ENCODE data around the gene OGDHL. TPM values are rescaled to one million over a fixed set of nuclear protein-coding genes. Genes with fewer than 3 reads are reported as not detected.

OGDHL gene
- total RNA-seq, 1 donor from 2014 or later = 3.7 TPM

- H3K27me3 Mint-ChIP-seq (ENCODE audit: low read depth) = no peaks in the 10 kb centered on the region
- H3K4me3 Mint-ChIP-seq (ENCODE audit: low read depth) = no peak overlapping the region
- H3K9me3 Mint-ChIP-seq = no peaks in the 10 kb centered on the region
- DNase-seq (ENCODE audit: low spot score) = no peak
- no peak overlapping the region for H3K27ac Mint-ChIP-seq
- intact Hi-C loops (cut with micrococcal nuclease) = no loop called here
- no peaks in the 10 kb centered on the region for H3K4me1 Mint-ChIP-seq (ENCODE audit: low read depth)
- no peaks in the 10 kb centered on the region for H3K36me3 Mint-ChIP-seq (ENCODE audit: low read depth)
Observed at GRCh38 chr10:49751636-49752510, 10.2 kb downstream of the OGDHL start.

- Mint-ChIP-seq H3K27me3 (ENCODE audit: low read depth) (no peaks in the 10 kb centered on the region), H3K27ac (no peak overlapping the region), H3K36me3 (ENCODE audit: low read depth) (no peaks in the 10 kb centered on the region), H3K9me3 (no peaks in the 10 kb centered on the region), H3K4me3 (ENCODE audit: low read depth) (no peak overlapping the region), H3K4me1 (ENCODE audit: low read depth) (no peaks in the 10 kb centered on the region)
- intact Hi-C loops (cut with micrococcal nuclease) = no loop called here
- DNase-seq (ENCODE audit: low spot score) = no peak
Observed at GRCh38 chr10:49751216-49751615, 10.9 kb downstream of the OGDHL start.

- Mint-ChIP-seq H3K27ac (no peak overlapping the region), H3K9me3 (no peaks in the 10 kb centered on the region), H3K36me3 (ENCODE audit: low read depth) (no peaks in the 10 kb centered on the region), H3K27me3 (ENCODE audit: low read depth) (no peaks in the 10 kb centered on the region), H3K4me3 (ENCODE audit: low read depth) (no peak overlapping the region), H3K4me1 (ENCODE audit: low read depth) (no peaks in the 10 kb centered on the region)
- intact Hi-C loops (cut with micrococcal nuclease) = no loop called here
- no peak for DNase-seq (ENCODE audit: low spot score)
Observed at GRCh38 chr10:49750546-49750945, 11.6 kb downstream of the OGDHL start.

DNA sequence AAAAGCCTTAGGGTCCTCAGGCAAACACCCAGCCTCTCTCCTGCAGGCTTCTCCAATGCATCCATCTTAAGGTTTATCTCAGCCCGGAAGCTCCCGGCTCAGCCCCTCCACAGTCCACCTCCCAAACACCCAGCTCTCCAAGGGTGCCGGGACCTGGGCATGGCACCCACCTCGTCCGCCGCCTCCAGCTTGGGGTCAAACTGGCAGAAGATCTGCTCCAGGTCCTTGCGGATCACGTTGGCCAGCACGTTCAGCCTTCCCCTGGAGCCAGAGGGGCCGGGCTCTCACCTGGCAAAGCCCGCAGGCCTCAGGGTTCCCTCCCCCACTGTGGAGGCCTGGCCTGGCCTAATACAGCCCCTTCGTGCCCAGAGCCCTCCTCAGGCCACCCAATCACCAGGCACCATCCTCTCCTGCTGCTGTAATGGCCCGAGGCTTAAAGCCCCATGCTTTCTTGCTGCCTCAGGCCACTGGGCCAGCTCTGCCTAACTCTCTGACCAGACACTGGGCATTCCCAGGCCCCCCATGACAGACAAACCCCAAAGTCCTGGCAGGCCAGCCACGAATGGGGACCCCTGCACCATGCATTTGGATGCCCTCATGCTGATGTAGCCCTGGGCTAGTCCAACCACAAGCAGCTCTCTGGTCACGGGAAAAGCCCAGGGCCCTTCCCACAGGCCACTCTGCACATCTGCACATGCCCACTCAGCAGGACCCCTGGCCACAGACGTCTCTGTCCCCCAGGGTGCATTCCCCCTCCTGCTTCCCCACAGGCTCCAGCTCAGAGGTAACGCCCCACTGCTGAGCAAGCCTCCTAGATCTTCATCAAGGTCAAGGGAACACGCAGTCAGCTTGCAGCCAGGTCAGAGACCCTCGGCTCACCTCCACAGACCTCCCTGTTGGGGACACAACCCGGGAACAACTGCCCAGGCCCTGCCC, 12.3 kb downstream of the OGDHL start:
- no peaks in the 10 kb centered on the region for H3K36me3 Mint-ChIP-seq (ENCODE audit: low read depth)

GRCh38 chr10:49749144-49749543, 13.0 kb downstream of the OGDHL start:
- intact Hi-C loops (cut with micrococcal nuclease) = no loop called here
- no peak for DNase-seq (ENCODE audit: low spot score)
- H3K4me1 Mint-ChIP-seq (ENCODE audit: low read depth) = no peaks in the 10 kb centered on the region
- no peaks in the 10 kb centered on the region for H3K27me3 Mint-ChIP-seq (ENCODE audit: low read depth)
- H3K9me3 Mint-ChIP-seq = no peaks in the 10 kb centered on the region
- no peak overlapping the region for H3K27ac Mint-ChIP-seq
- H3K4me3 Mint-ChIP-seq (ENCODE audit: low read depth) = no peak overlapping the region
- no peaks in the 10 kb centered on the region for H3K36me3 Mint-ChIP-seq (ENCODE audit: low read depth)

More for the DNA sequence above, 12.3 kb downstream of the OGDHL start:
- Mint-ChIP-seq H3K27ac (no peak overlapping the region), H3K9me3 (no peaks in the 10 kb centered on the region), H3K27me3 (ENCODE audit: low read depth) (no peaks in the 10 kb centered on the region), H3K4me1 (ENCODE audit: low read depth) (no peaks in the 10 kb centered on the region), H3K4me3 (ENCODE audit: low read depth) (no peak overlapping the region)
- no peak for DNase-seq (ENCODE audit: low spot score)
- intact Hi-C loops (cut with micrococcal nuclease) = no loop called here

- no peaks in the 10 kb centered on the region for H3K4me1 Mint-ChIP-seq (ENCODE audit: low read depth)
- no peak for DNase-seq (ENCODE audit: low spot score)
- intact Hi-C loops (cut with micrococcal nuclease) = no loop called here
- no peaks in the 10 kb centered on the region for H3K27me3 Mint-ChIP-seq (ENCODE audit: low read depth)
- no peak overlapping the region for H3K4me3 Mint-ChIP-seq (ENCODE audit: low read depth)
- no peak overlapping the region for H3K27ac Mint-ChIP-seq
- no peaks in the 10 kb centered on the region for H3K9me3 Mint-ChIP-seq
- no peaks in the 10 kb centered on the region for H3K36me3 Mint-ChIP-seq (ENCODE audit: low read depth)
Observed at GRCh38 chr10:49748006-49748405, 14.1 kb downstream of the OGDHL start.

- Mint-ChIP-seq H3K4me1 (ENCODE audit: low read depth) (no peaks in the 10 kb centered on the region), H3K36me3 (ENCODE audit: low read depth) (no peaks in the 10 kb centered on the region), H3K9me3 (peaks cover under 1% of the 10 kb centered on the region), H3K27me3 (ENCODE audit: low read depth) (no peaks in the 10 kb centered on the region), H3K4me3 (ENCODE audit: low read depth) (no peak overlapping the region), H3K27ac (no peak overlapping the region)
- no peak for DNase-seq (ENCODE audit: low spot score)
- intact Hi-C loops (cut with micrococcal nuclease) = no loop called here
Observed at GRCh38 chr10:49747303-49747646, 14.8 kb downstream of the OGDHL start.

DNA sequence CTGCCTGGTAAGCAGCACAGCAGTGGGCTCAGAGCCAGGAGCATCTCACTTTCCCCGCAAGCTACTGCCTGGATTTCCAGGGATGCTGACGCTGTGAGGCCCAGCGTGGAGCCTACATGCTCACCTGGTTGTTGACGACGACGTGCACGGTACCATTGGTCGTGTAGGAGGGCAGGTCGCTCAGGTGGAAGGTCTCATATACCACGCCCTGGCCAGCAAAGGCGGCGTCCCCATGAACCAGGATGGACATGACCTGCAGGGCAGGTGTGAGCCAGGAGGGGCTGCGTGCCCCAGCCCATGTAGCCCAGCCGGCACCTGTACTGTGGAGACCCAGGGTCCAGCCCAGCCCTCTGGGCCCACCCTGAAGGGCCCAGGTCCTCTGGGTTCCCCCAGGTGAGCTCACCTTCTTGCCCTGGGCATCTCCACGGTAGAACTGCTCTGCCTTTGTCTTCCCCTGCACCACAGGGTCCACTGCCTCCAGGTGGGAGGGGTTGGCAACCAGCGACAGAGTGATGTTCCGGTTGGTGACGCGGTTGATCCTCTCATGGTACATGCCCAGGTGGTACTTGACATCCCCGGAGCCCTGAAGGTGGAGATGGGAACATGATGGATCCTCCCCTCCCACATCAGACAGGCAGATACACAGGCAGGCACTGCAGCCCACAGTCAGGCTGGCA, 15.4 kb downstream of the OGDHL start:
- H3K4me1 Mint-ChIP-seq (ENCODE audit: low read depth) = no peaks in the 10 kb centered on the region
- no peak overlapping the region for H3K4me3 Mint-ChIP-seq (ENCODE audit: low read depth)
- H3K9me3 Mint-ChIP-seq = peaks cover 5% of the 10 kb centered on the region
- intact Hi-C loops (cut with micrococcal nuclease) = no loop called here
- no peaks in the 10 kb centered on the region for H3K27me3 Mint-ChIP-seq (ENCODE audit: low read depth)
- no peak for DNase-seq (ENCODE audit: low spot score)
- H3K27ac Mint-ChIP-seq = no peak overlapping the region
- H3K36me3 Mint-ChIP-seq (ENCODE audit: low read depth) = no peaks in the 10 kb centered on the region

DNA sequence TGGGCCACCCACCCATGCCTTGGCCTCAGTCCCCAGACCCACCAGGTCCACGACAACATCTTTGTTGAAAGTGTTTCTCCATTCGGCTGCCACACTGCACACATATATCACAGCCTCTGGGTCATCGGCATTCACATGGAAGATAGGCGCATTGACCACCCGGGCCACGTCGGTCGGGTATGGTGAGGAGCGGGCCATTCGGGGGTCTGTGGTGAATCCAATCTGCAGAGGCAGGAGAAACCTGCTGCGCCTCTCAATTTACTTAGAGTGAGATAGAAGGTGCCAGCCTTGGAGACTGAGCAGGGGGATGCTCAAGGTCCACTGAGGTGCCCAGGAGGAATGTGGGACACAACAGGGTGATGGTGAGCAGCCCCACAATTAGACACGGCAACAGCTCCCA, 16.4 kb downstream of the OGDHL start:
- DNase-seq (ENCODE audit: low spot score) = no peak
- Mint-ChIP-seq H3K9me3 (peaks cover 5% of the 10 kb centered on the region), H3K27ac (no peak overlapping the region), H3K4me1 (ENCODE audit: low read depth) (no peaks in the 10 kb centered on the region), H3K27me3 (ENCODE audit: low read depth) (no peaks in the 10 kb centered on the region), H3K4me3 (ENCODE audit: low read depth) (no peak overlapping the region), H3K36me3 (ENCODE audit: low read depth) (no peaks in the 10 kb centered on the region)
- intact Hi-C loops (cut with micrococcal nuclease) = no loop called here

DNA sequence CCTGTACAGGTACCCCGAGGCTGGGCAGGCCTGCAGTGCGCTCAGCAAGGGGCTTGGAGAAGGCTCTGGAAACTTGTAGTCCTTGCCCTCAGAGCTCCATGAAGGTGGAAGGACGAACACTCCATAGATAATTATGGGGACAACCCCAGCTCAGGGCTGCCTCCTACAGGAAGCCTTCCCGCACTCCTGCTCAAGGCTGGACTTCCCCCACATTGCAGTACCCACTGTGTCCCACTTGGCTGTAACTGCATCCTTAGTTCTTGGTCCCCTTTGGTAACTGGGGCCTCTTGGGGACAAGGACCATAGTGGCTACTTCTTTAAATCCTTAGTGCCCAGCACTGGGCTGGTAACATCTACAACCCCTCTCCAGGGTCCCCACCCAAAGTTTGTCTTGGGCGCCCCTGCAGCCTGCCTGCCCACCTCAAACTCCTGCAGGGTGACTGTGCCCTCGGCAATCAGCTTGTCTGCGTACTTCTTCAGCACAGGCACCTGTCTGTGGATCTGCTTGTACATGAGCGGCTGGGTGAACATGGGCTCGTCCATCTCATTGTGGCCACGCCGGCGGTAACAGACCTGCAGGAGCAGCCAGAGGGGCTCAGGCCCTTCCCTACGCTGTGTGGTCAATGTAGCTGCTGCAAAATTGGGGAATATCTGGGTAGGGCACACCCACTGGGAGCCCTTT, 17.1 kb downstream of the OGDHL start:
- Mint-ChIP-seq H3K36me3 (ENCODE audit: low read depth) (no peaks in the 10 kb centered on the region), H3K4me3 (ENCODE audit: low read depth) (no peak overlapping the region), H3K4me1 (ENCODE audit: low read depth) (no peaks in the 10 kb centered on the region), H3K9me3 (peaks cover 5% of the 10 kb centered on the region), H3K27me3 (ENCODE audit: low read depth) (no peaks in the 10 kb centered on the region), H3K27ac (no peak overlapping the region)
- no peak for DNase-seq (ENCODE audit: low spot score)
- intact Hi-C loops (cut with micrococcal nuclease) = no loop called here

DNA sequence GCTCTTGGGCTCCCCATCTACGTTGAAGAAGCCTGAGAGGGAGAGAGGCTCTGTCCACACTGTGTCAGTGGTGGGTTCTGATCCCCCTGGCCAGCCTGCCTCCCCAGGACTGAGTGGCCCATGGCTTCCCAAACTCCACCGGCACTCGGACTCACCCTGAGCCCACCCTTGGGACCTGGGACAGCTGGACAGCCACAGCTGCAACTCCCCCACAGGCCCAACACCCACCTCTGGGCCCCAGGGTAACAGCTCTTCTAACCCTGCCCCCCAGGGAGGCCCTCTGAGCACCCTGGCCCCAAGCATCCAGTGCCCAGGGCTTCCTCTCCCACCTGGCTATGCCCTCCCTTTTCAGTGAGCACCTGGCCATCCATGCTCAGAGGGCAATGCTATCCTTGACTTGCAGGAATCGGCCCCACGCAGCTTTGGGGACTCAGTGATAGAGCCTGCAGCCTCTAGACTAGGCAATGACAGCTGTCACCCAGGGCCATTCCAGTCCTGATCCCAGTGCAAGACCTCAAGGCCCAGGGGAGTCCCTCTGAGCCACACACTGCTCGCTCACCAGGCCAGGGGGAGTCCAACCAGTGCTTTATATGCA, 17.9 kb downstream of the OGDHL start:
- no peak for DNase-seq (ENCODE audit: low spot score)
- intact Hi-C loops (cut with micrococcal nuclease) = no loop called here
- Mint-ChIP-seq H3K4me3 (ENCODE audit: low read depth) (no peak overlapping the region), H3K4me1 (ENCODE audit: low read depth) (no peaks in the 10 kb centered on the region), H3K9me3 (peaks cover 5% of the 10 kb centered on the region), H3K27me3 (ENCODE audit: low read depth) (no peaks in the 10 kb centered on the region), H3K36me3 (ENCODE audit: low read depth) (no peaks in the 10 kb centered on the region), H3K27ac (no peak overlapping the region)

- Mint-ChIP-seq H3K36me3 (ENCODE audit: low read depth) (no peaks in the 10 kb centered on the region), H3K4me3 (ENCODE audit: low read depth) (no peak overlapping the region), H3K27me3 (ENCODE audit: low read depth) (no peaks in the 10 kb centered on the region), H3K27ac (no peak overlapping the region), H3K9me3 (peaks cover 5% of the 10 kb centered on the region), H3K4me1 (ENCODE audit: low read depth) (no peaks in the 10 kb centered on the region)
- DNase-seq (ENCODE audit: low spot score) = no peak
- intact Hi-C loops (cut with micrococcal nuclease) = no loop called here
Observed at GRCh38 chr10:49743464-49744075, 18.6 kb downstream of the OGDHL start.

Data from activated T-helper 2 cell treated with anti-CD3 and anti-CD28 coated beads, Interferon-gamma antibody, Interleukin-2, Interleukin-4, amounts not matched to agents 10 μg/mL and 5 μg/mL and 100 μg/mL, durations not matched to agents 14 hours and 24 hours and 36 hours (primary cell).